ENCODE results near the gene RIPOR2. TPM values are rescaled to one million over a fixed set of nuclear protein-coding genes. Genes with fewer than 3 reads are reported as not detected.

The RIPOR2 gene
- total and polyA plus RNA-seq, 5 donors: 0.59 to 2.9 (median 2.4) TPM

DNA sequence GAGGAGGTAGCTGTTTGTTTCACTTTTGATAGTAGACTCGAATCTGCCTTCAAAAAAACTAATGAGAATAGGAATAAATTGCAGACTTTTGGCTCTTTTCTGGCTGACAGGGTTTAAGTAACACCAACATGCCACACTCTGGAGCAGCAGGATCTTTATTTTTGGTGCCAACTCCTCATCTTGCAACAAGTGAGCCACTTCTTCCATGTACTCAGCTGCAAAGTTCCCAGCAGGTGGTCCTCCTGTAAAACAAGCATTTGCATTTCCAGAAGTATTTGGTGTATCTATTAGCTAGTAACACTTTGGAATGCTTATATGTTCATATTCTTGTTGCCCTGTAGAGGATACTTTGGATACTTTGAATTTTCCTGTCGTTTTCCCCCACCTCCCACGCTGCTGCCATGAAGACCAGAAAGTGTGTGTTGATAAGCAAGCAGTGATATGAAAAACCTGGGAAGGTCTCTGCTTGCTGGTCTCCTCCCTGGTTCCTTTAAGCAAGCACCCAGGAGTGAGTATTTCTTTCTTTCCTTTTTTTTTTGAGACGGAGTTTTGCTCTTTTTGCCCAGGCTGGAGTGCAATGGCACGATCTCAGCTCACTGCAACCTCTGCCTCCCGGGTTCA lies 138.1 kb downstream of the RIPOR2 start:
- H3K27ac ChIP-seq (ENCODE audit: low read length): no peak overlapping the region
- no peaks in the 10 kb centered on the region for H3K27me3 ChIP-seq (ENCODE audit: control insufficient read depth, insufficient read depth)
- WGBS: 60% methylated on average over 6 of the region's 6 CpGs
- no peaks in the 10 kb centered on the region for H3K4me1 ChIP-seq (ENCODE audit: control insufficient read depth, insufficient read depth, low read length)
- no peak overlapping the region for H3K4me3 ChIP-seq (ENCODE audit: low read length)
- ATAC-seq: no peak
- DNase-seq: no peak
- no peaks in the 10 kb centered on the region for H3K9me3 ChIP-seq (ENCODE audit: control insufficient read depth, low read length)
- intact Hi-C loops (cut with DNase I): no loop called here

GRCh38 chr6:24796616-24797290 lies 139.0 kb downstream of the RIPOR2 start:
- H3K9me3 ChIP-seq (ENCODE audit: control insufficient read depth, low read length): no peaks in the 10 kb centered on the region
- ATAC-seq (no peak), DNase-seq (no peak)
- WGBS: 94% methylated on average over 6 of the region's 6 CpGs
- intact Hi-C loops (cut with DNase I): no loop called here
- H3K27ac ChIP-seq (ENCODE audit: low read length): no peak overlapping the region
- H3K4me1 ChIP-seq (ENCODE audit: control insufficient read depth, insufficient read depth, low read length): no peaks in the 10 kb centered on the region
- H3K27me3 ChIP-seq (ENCODE audit: control insufficient read depth, insufficient read depth): no peaks in the 10 kb centered on the region
- no peak overlapping the region for H3K4me3 ChIP-seq (ENCODE audit: low read length)

DNA sequence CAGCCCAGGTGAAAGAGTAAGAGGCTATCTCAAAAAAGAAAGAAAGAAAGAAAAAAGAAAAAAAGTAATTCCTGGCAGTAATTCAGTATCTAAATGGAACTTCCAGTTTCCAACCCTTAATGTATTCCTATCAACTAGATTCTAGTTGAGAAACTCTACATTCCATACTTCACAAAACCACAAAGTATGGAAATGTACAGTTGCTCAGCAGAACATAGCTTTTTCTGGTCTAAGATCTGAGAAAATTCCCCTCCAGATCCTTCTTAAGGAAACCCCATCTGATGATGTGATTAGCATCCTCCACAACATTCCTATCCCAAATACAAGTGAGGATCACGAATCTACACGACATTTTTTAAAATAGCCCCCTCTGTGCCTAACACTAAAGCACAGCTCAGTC lies 140.7 kb downstream of the RIPOR2 start:
- DNase-seq (no peak), ATAC-seq (no peak)
- no peaks in the 10 kb centered on the region for H3K4me1 ChIP-seq (ENCODE audit: control insufficient read depth, insufficient read depth, low read length)
- 86% methylated on average over 2 of the region's 2 CpGs for WGBS
- no peaks in the 10 kb centered on the region for H3K27me3 ChIP-seq (ENCODE audit: control insufficient read depth, insufficient read depth)
- H3K27ac ChIP-seq (ENCODE audit: low read length): no peak overlapping the region
- no peaks in the 10 kb centered on the region for H3K9me3 ChIP-seq (ENCODE audit: control insufficient read depth, low read length)
- intact Hi-C loops (cut with DNase I): no loop called here
- no peak overlapping the region for H3K4me3 ChIP-seq (ENCODE audit: low read length)

DNA sequence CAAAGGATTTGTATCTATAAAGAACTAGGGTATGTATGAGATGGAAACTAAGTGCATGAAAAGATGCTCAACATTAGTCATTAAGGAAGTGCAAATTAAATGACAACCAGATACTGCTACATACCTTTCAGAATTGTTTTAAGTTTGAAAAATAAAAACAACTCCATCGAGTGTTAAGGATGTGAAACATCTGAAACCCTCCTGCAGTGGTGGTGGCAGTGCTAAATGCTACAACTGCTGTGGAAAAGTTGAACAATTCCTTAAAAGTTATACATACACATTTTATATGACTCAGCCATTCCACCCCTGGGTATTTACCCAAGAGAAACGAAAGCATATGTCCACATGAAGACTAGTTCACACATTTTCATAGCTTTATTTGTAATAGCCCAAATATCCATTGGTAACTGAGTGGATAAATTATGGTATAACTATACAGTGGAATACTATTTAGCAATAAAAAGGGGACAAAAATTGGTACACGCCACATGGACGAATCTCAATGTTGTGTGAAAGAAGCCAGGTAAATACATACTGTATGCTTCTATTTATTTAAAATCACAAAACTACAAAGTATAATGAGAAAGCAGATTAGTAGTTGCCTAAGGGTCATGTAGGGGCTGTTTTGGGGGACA lies 147.6 kb downstream of the RIPOR2 start:
- intact Hi-C loops (cut with DNase I): no loop called here

GRCh38 chr6:24780206-24780605 lies 155.6 kb downstream of the RIPOR2 start:
- DNase-seq (no peak), ATAC-seq (no peak)
- Histone ChIP-seq H3K4me1 (ENCODE audit: control insufficient read depth, insufficient read depth, low read length) (peaks cover 2% of the 10 kb centered on the region), H3K9me3 (ENCODE audit: control insufficient read depth, low read length) (no peaks in the 10 kb centered on the region), H3K4me3 (ENCODE audit: low read length) (no peak overlapping the region), H3K27ac (ENCODE audit: low read length) (no peak overlapping the region), H3K27me3 (ENCODE audit: control insufficient read depth, insufficient read depth) (no peaks in the 10 kb centered on the region)
- intact Hi-C loops (cut with DNase I): no loop called here
- 96% methylated on average over 4 of the region's 4 CpGs for WGBS

More for the DNA sequence above, 147.6 kb downstream of the RIPOR2 start:
- ATAC-seq (no peak), DNase-seq (no peak)
- WGBS: 97% methylated on average over 4 of the region's 4 CpGs
- H3K27ac ChIP-seq (ENCODE audit: low read length): no peak overlapping the region
- no peaks in the 10 kb centered on the region for H3K9me3 ChIP-seq (ENCODE audit: control insufficient read depth, low read length)
- no peaks in the 10 kb centered on the region for H3K27me3 ChIP-seq (ENCODE audit: control insufficient read depth, insufficient read depth)
- H3K4me1 ChIP-seq (ENCODE audit: control insufficient read depth, insufficient read depth, low read length): no peaks in the 10 kb centered on the region
- no peak overlapping the region for H3K4me3 ChIP-seq (ENCODE audit: low read length)

DNA sequence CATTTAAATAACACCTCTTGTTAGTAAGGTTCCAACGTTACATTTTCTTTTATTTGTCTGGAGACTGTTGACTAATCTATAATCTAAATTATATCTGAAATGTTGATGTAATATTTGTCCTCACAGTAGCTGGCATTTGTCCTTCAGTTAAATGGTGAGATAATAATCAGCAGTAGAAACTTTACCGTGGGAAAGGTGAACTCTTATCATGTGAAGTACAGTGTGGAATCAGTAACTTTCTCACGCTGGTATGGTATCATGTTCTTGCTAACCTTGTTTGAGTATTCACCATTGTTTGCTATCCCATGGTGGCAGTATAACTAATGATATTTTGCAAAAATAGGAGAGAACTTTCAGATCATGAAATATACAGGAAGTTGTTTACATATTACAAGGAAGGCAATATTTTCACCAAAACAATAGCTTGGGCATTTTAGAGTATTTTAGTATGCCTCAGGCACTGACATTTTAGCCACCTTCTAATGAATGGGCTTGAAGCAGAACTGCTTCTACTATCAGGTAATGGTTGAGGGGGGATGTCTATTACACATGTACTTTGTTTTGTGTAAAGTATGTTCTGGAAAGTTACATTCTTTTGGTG lies 156.2 kb downstream of the RIPOR2 start:
- ATAC-seq: no peak
- WGBS: 51% methylated on average over 3 of the region's 3 CpGs
- Histone ChIP-seq H3K4me1 (ENCODE audit: control insufficient read depth, insufficient read depth, low read length) (peaks cover 2% of the 10 kb centered on the region), H3K4me3 (ENCODE audit: low read length) (no peak overlapping the region), H3K27ac (ENCODE audit: low read length) (no peak overlapping the region), H3K27me3 (ENCODE audit: control insufficient read depth, insufficient read depth) (no peaks in the 10 kb centered on the region), H3K9me3 (ENCODE audit: control insufficient read depth, low read length) (no peaks in the 10 kb centered on the region)
- intact Hi-C loops (cut with DNase I): no loop called here
- no peak for DNase-seq

GRCh38 chr6:24778878-24779277 lies 156.9 kb downstream of the RIPOR2 start:
- intact Hi-C loops (cut with DNase I): no loop called here
- no peak overlapping the region for H3K4me3 ChIP-seq (ENCODE audit: low read length)
- no peaks in the 10 kb centered on the region for H3K27me3 ChIP-seq (ENCODE audit: control insufficient read depth, insufficient read depth)
- DNase-seq (no peak), ATAC-seq (no peak)
- H3K27ac ChIP-seq (ENCODE audit: low read length): no peak overlapping the region
- peaks cover 2% of the 10 kb centered on the region for H3K4me1 ChIP-seq (ENCODE audit: control insufficient read depth, insufficient read depth, low read length)
- H3K9me3 ChIP-seq (ENCODE audit: control insufficient read depth, low read length): no peaks in the 10 kb centered on the region

DNA sequence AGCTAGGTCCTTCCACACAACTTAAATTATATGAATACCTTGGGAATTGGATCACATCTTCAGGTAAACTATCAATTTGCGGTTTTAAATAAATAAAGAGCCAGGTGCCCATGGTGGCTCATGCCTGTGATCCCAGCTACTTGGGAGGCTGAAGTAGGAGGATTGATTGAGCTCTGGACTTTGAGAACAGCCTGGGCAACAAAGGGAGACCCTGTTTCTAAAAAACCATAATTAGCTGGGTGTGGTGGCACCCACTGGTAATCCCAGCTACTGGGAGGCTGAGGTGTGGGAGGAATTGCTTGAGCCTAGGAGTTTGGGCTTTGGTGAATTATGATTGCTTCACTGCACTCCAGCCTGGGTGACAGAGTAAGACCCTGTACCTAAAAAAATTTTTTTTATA lies 157.6 kb downstream of the RIPOR2 start:
- no peak overlapping the region for H3K27ac ChIP-seq (ENCODE audit: low read length)
- H3K4me3 ChIP-seq (ENCODE audit: low read length): no peak overlapping the region
- no peaks in the 10 kb centered on the region for H3K9me3 ChIP-seq (ENCODE audit: control insufficient read depth, low read length)
- H3K27me3 ChIP-seq (ENCODE audit: control insufficient read depth, insufficient read depth): no peaks in the 10 kb centered on the region
- intact Hi-C loops (cut with DNase I): no loop called here
- no peak for DNase-seq
- peaks cover 2% of the 10 kb centered on the region for H3K4me1 ChIP-seq (ENCODE audit: control insufficient read depth, insufficient read depth, low read length)
- no peak for ATAC-seq
- WGBS: 98% methylated on average over 1 of the region's 1 CpG

GRCh38 chr6:24777227-24777626 lies 158.5 kb downstream of the RIPOR2 start:
- no peaks in the 10 kb centered on the region for H3K9me3 ChIP-seq (ENCODE audit: control insufficient read depth, low read length)
- DNase-seq (no peak), ATAC-seq (no peak)
- WGBS: 74% methylated on average over 1 of the region's 1 CpG
- H3K27me3 ChIP-seq (ENCODE audit: control insufficient read depth, insufficient read depth): no peaks in the 10 kb centered on the region
- H3K4me3 ChIP-seq (ENCODE audit: low read length): no peak overlapping the region
- intact Hi-C loops (cut with DNase I): no loop called here
- no peak overlapping the region for H3K27ac ChIP-seq (ENCODE audit: low read length)
- peaks cover 2% of the 10 kb centered on the region for H3K4me1 ChIP-seq (ENCODE audit: control insufficient read depth, insufficient read depth, low read length)

DNA sequence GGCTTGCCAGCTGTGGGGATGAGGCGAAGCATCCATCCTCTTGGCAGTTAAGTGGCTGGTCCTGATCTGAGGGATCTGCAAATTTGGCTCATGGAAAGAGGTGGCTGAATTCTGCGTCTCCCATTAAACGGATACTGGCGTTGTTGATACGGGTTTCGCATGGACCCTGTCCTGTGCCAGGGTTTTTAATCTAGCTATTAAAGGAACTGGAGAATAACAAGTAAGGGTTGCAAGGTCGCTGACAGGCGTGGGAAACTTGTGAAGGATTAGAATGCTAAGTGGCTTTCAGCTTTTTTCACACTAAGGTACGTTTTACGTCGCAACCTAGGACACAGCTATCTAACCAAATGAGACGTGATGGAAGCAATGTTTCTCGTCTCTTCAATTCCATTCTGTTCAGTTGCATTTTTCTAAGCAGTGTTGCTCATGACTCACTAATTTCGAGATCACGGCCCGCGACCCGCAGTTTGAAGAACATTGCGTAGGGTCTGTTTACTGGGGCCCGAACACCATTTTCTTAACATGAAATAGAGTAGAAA lies 160.2 kb downstream of the RIPOR2 start:
- Histone ChIP-seq H3K4me3 (ENCODE audit: low read length) (peak overlapping the region; percentile 92), H3K27me3 (ENCODE audit: control insufficient read depth, insufficient read depth) (no peaks in the 10 kb centered on the region), H3K27ac (ENCODE audit: low read length) (peak overlapping the region; percentile 53), H3K9me3 (ENCODE audit: control insufficient read depth, low read length) (no peaks in the 10 kb centered on the region), H3K4me1 (ENCODE audit: control insufficient read depth, insufficient read depth, low read length) (peaks cover 2% of the 10 kb centered on the region)
- intact Hi-C loops (cut with DNase I): no loop called here
- DNase-seq: no peak
- ATAC-seq: no peak
- 7% methylated on average over 20 of the region's 20 CpGs for WGBS
